Caco-2 (cell line): ENCODE data around the gene LYPD4. TPM values are rescaled to one million over a fixed set of nuclear protein-coding genes. Genes with fewer than 3 reads are reported as not detected.

Experiments used
- BruUV-seq: library from RNA; stranded (reverse); fragments of 400-500 nt; replicated peaks from 2 replicates; lab custom pipeline; 2021; lab: Mats Ljungman, UMichigan
- CTCF ChIA-PET: fragments of 300-600 bp; sonication (Branson Sonifier 250); formaldehyde crosslinking; loops from one replicate; lab custom pipeline; 2022; ENCODE audit warnings: antibody characterized with exemption; lab: Charles Lee
- POLR2A ChIA-PET: fragments of 300-600 bp; sonication (Branson Sonifier 250); formaldehyde crosslinking; loops from one replicate; lab custom pipeline; 2022; ENCODE audit warnings: antibody characterized with exemption; lab: Charles Lee
- DNase-seq, 2 experiments: peaks; one replicate each; pipeline versions ENCODE4 v3.0.0 to v3.0.0-alpha.2; 2020 to 2022
- H3K27me3 ChIP-seq: replicated peaks from 2 replicates; pipeline ENCODE4 v1.6.0; 2011; ENCODE audit warnings: low read length; ENCODE audit not compliant: control insufficient read depth, insufficient read depth
- H3K36me3 ChIP-seq: 2 replicates; pipeline ENCODE4 v1.5.1; 2011; ENCODE audit warnings: low read length; ENCODE audit not compliant: control insufficient read depth, insufficient read depth
- H3K4me1 ChIP-seq: fragments of 250-450 bp; sonication (Bioruptor Pico); 2 replicates; pipeline ENCODE4 v1.5.1; 2020; ENCODE audit warnings: mild to moderate bottlenecking
- H3K4me3 ChIP-seq: 2 replicates; pipeline ENCODE4 v1.5.1; 2011; ENCODE audit warnings: low read depth, mild to moderate bottlenecking, control low read depth, low read length
- H3K9me3 ChIP-seq: fragments of 250-450 bp; sonication (Bioruptor Pico); 2 replicates; pipeline ENCODE4 v1.5.1; 2020; ENCODE audit warnings: mild to moderate bottlenecking, moderate library complexity
- H3K27ac Mint-ChIP-seq: one replicate; pipeline ENCODE4 v1.8.0; 2022; ENCODE audit warnings: mixed read lengths; ENCODE audit not compliant: unreplicated experiment
- H3K27me3 Mint-ChIP-seq: one replicate; pipeline ENCODE4 v1.8.0; 2022; ENCODE audit warnings: mixed read lengths; ENCODE audit not compliant: insufficient read depth, unreplicated experiment
- H3K36me3 Mint-ChIP-seq: one replicate; pipeline ENCODE4 v1.8.0; 2022; ENCODE audit warnings: mild to moderate bottlenecking, mixed read lengths; ENCODE audit not compliant: insufficient read depth, unreplicated experiment
- H3K4me1 Mint-ChIP-seq: one replicate; pipeline ENCODE4 v1.8.0; 2022; ENCODE audit warnings: low read depth, mixed read lengths; ENCODE audit not compliant: unreplicated experiment
- H3K4me3 Mint-ChIP-seq: one replicate; pipeline ENCODE4 v1.8.0; 2022; ENCODE audit warnings: mild to moderate bottlenecking, moderate library complexity, mixed read lengths; ENCODE audit not compliant: unreplicated experiment
- H3K9me3 Mint-ChIP-seq: one replicate; pipeline ENCODE4 v1.8.0; 2022; ENCODE audit warnings: mixed read lengths; ENCODE audit not compliant: unreplicated experiment
- CTCF ChIP-seq, 2 experiments: fragments of 200-600 bp in 1 of 2; IDR thresholded peaks; 1 replicate in 1 of 2; 2 replicates in 1 of 2; pipeline versions ENCODE4 v1.5.1 to v1.8.0; 2011 to 2022; ENCODE audit warnings: antibody characterized with exemption in 1 of 2, control low read depth in 1 of 2, inconsistent platforms in 1 of 2, low read depth in 1 of 2, low read length in 1 of 2, mild to moderate bottlenecking in 1 of 2, moderate library complexity in 1 of 2; ENCODE audit not compliant: insufficient read depth in 1 of 2, severe bottlenecking in 1 of 2, unreplicated experiment in 1 of 2
- intact Hi-C: fragments of 100-400 bp; cut with micrococcal nuclease; formaldehyde crosslinking; loops from one replicate; pipeline ENCODE4 v1.10.0; 2022; ENCODE audit not compliant: unreplicated experiment
- total RNA-seq: library from RNA; stranded (reverse); gene quantifications from 2 replicates; pipeline ENCODE4 v1.2.3, GENCODE V29; 2022

The LYPD4 gene
- total RNA-seq, 1 experiment from 2014 or later: not detected

DNA sequence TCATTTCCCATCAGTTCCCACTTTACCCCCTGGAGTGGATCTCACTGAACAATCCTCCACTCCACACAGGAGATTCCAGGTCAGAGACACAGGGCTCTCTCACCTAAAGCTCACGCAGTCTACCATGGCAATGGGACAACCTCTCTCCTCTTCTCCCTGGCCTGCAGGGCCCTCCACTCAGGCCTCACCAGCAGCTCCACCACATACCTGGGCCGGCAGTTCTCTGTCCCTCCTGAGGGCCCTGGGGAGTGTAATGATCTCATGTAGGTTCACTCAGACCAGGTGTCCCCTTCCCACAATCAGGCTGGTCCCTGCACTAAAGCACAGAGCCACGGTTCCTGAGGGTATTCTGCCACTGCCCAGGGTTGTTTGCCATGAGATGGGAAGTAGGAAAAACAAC, 32.5 kb downstream of the LYPD4 start:
- CTCF ChIA-PET: interaction anchor here (0.6 kb wide), 2 partner anchors 48 to 61 kb away, joined by 4 to 5 read pairs; no protein-coding TSS in a partner anchor
- H3K27ac Mint-ChIP-seq: no peak overlapping the region
- no peak for DNase-seq
- BruUV-seq: no TSS peak
- Histone ChIP-seq H3K36me3 (no peaks in the 10 kb centered on the region), H3K4me1 (no peaks in the 10 kb centered on the region), H3K9me3 (no peaks in the 10 kb centered on the region), H3K27me3 (no peaks in the 10 kb centered on the region), H3K4me3 (no peak overlapping the region)
- H3K4me1 Mint-ChIP-seq: no peaks in the 10 kb centered on the region
- no peaks in the 10 kb centered on the region for H3K36me3 Mint-ChIP-seq
- POLR2A ChIA-PET: no interaction called here
- no peak overlapping the region for H3K4me3 Mint-ChIP-seq
- peaks cover 7% of the 10 kb centered on the region for H3K27me3 Mint-ChIP-seq
- no peak for TF ChIP-seq CTCF (IDR thresholded peaks at IDR 0.05; ENCODE audit: insufficient read depth in 1 of 2, low read depth in 1 of 2, low read length in 1 of 2, severe bottlenecking in 1 of 2, unreplicated experiment in 1 of 2)
- intact Hi-C loops: no loop called here
- H3K9me3 Mint-ChIP-seq: no peaks in the 10 kb centered on the region

DNA sequence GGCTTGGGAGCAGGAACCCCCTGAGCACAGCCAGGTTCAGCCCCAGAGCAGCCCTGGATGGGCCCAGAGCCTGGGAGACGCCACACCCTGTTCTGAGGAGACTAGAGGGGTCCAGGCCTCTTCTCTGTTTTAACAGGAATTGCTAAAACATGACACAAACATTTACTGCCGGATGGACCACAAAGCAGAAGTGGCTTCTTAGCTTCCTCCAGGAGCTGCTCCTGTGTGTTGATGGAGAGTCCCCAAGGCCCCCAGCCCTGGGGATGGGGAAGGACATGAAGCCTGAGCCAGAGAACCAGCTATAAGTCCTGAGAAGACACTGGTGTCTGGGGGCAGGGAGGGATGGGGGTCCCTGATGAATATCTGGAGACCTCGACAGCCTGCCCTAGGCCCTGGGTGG, 33.4 kb downstream of the LYPD4 start:
- no peaks in the 10 kb centered on the region for H3K9me3 Mint-ChIP-seq
- peaks cover 7% of the 10 kb centered on the region for H3K27me3 Mint-ChIP-seq
- no peaks in the 10 kb centered on the region for H3K36me3 Mint-ChIP-seq
- H3K27ac Mint-ChIP-seq: no peak overlapping the region
- no TSS peak for BruUV-seq
- no peak for DNase-seq
- intact Hi-C loops: no loop called here
- no peaks in the 10 kb centered on the region for H3K36me3 ChIP-seq
- no peak overlapping the region for H3K4me3 ChIP-seq
- no peaks in the 10 kb centered on the region for H3K4me1 ChIP-seq
- no peak overlapping the region for H3K4me3 Mint-ChIP-seq
- ChIA-PET CTCF (interaction anchor here (0.6 kb wide), 1 partner anchor 54 kb away, joined by 4 read pairs; no protein-coding TSS in a partner anchor), POLR2A (no interaction called here)
- H3K4me1 Mint-ChIP-seq: no peaks in the 10 kb centered on the region
- no peaks in the 10 kb centered on the region for H3K9me3 ChIP-seq
- no peak for TF ChIP-seq CTCF (IDR thresholded peaks at IDR 0.05; ENCODE audit: insufficient read depth in 1 of 2, low read depth in 1 of 2, low read length in 1 of 2, severe bottlenecking in 1 of 2, unreplicated experiment in 1 of 2)
- no peaks in the 10 kb centered on the region for H3K27me3 ChIP-seq

- no peak for DNase-seq
- no peaks in the 10 kb centered on the region for H3K27me3 ChIP-seq
- no peak for TF ChIP-seq CTCF (IDR thresholded peaks at IDR 0.05; ENCODE audit: insufficient read depth in 1 of 2, low read depth in 1 of 2, low read length in 1 of 2, severe bottlenecking in 1 of 2, unreplicated experiment in 1 of 2)
- no peak overlapping the region for H3K4me3 ChIP-seq
- BruUV-seq: no TSS peak
- Mint-ChIP-seq H3K4me1 (no peaks in the 10 kb centered on the region), H3K36me3 (no peaks in the 10 kb centered on the region), H3K27me3 (peaks cover 11% of the 10 kb centered on the region), H3K9me3 (no peaks in the 10 kb centered on the region), H3K4me3 (no peak overlapping the region), H3K27ac (no peak overlapping the region)
- intact Hi-C loops: no loop called here
- POLR2A ChIA-PET: no interaction called here
- H3K4me1 ChIP-seq: no peaks in the 10 kb centered on the region
- CTCF ChIA-PET: no interaction called here
- H3K36me3 ChIP-seq: no peaks in the 10 kb centered on the region
- H3K9me3 ChIP-seq: no peaks in the 10 kb centered on the region
These were observed 34.2 kb downstream of the LYPD4 start for GRCh38 chr19:41810301-41810700.
